WERI-Rb-1 (cell line): ENCODE data around the gene PLXNA1.
A peak's percentile ranks its signal among the peaks of the same experiment; 100 is the strongest.

Experiments used
- DNase-seq: peaks from one replicate; pipeline ENCODE4 v3.0.0-alpha.2; 2020
- H3K27ac ChIP-seq: fragments of 250-450 bp; sonication (Bioruptor Pico); 2 replicates; pipeline ENCODE4 v1.5.1; 2020; ENCODE audit warnings: mild to moderate bottlenecking, moderate library complexity
- H3K27me3 ChIP-seq: fragments of 250-450 bp; sonication (Bioruptor Pico); 2 replicates; pipeline ENCODE4 v1.5.1; 2021; ENCODE audit warnings: mild to moderate bottlenecking, low read depth, moderate library complexity; ENCODE audit not compliant: insufficient read depth, severe bottlenecking
- H3K36me3 ChIP-seq: fragments of 250-450 bp; sonication (Bioruptor Pico); 2 replicates; pipeline ENCODE4 v1.5.1; 2020; ENCODE audit warnings: mild to moderate bottlenecking, moderate library complexity
- H3K4me3 ChIP-seq: 2 replicates; pipeline ENCODE4 v1.5.1; 2011; ENCODE audit warnings: low read depth, mild to moderate bottlenecking, control low read depth, low read length
- H3K9me3 ChIP-seq: fragments of 250-450 bp; sonication (Bioruptor Pico); 2 replicates; pipeline ENCODE4 v1.5.1; 2021; ENCODE audit warnings: mild to moderate bottlenecking, moderate library complexity; ENCODE audit not compliant: severe bottlenecking
- TF ChIP-seq, protein P1 (sequence below): IDR thresholded peaks from 2 replicates; pipeline ENCODE4 v1.5.1; 2011; ENCODE audit warnings: low read depth, mild to moderate bottlenecking, control low read depth, inconsistent platforms, low read length

PLXNA1 gene

GRCh38 chr3:126948980-126949535 lies 33.9 kb upstream of the PLXNA1 start:
- H3K4me3 ChIP-seq, result no peak overlapping the region
- DNase-seq, result no peak
- no peaks in the 10 kb centered on the region; the same call in 1 of the 2 replicates for H3K36me3 ChIP-seq
- H3K27me3 ChIP-seq, result no peaks in the 10 kb centered on the region
- no peak overlapping the region for H3K27ac ChIP-seq
- TF ChIP-seq, protein P1, sequence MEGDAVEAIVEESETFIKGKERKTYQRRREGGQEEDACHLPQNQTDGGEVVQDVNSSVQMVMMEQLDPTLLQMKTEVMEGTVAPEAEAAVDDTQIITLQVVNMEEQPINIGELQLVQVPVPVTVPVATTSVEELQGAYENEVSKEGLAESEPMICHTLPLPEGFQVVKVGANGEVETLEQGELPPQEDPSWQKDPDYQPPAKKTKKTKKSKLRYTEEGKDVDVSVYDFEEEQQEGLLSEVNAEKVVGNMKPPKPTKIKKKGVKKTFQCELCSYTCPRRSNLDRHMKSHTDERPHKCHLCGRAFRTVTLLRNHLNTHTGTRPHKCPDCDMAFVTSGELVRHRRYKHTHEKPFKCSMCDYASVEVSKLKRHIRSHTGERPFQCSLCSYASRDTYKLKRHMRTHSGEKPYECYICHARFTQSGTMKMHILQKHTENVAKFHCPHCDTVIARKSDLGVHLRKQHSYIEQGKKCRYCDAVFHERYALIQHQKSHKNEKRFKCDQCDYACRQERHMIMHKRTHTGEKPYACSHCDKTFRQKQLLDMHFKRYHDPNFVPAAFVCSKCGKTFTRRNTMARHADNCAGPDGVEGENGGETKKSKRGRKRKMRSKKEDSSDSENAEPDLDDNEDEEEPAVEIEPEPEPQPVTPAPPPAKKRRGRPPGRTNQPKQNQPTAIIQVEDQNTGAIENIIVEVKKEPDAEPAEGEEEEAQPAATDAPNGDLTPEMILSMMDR, result no peak
- no peaks in the 10 kb centered on the region for H3K9me3 ChIP-seq

GRCh38 chr3:126951561-126951960 lies 31.4 kb upstream of the PLXNA1 start:
- TF ChIP-seq, protein P1, result no peak
- H3K27me3 ChIP-seq, result no peaks in the 10 kb centered on the region
- H3K9me3 ChIP-seq, result no peaks in the 10 kb centered on the region
- no peak overlapping the region for H3K27ac ChIP-seq
- DNase-seq, result no peak
- no peaks in the 10 kb centered on the region; the same call in 1 of the 2 replicates for H3K36me3 ChIP-seq
- H3K4me3 ChIP-seq, result no peak overlapping the region

GRCh38 chr3:126952261-126952982 lies 30.5 kb upstream of the PLXNA1 start:
- TF ChIP-seq, protein P1, result no peak
- Histone ChIP-seq H3K9me3 (no peaks in the 10 kb centered on the region), H3K4me3 (no peak overlapping the region), H3K36me3 (no peaks in the 10 kb centered on the region; the same call in 1 of the 2 replicates), H3K27me3 (no peaks in the 10 kb centered on the region), H3K27ac (no peak overlapping the region)
- DNase-seq, result no peak

- no peaks in the 10 kb centered on the region for H3K27me3 ChIP-seq
- H3K27ac ChIP-seq, result no peak overlapping the region
These were observed 29.8 kb upstream of the PLXNA1 start for GRCh38 chr3:126952983-126953660.

GRCh38 chr3:126954141-126954842 lies 28.6 kb upstream of the PLXNA1 start:
- Histone ChIP-seq H3K27me3 (no peaks in the 10 kb centered on the region), H3K27ac (no peak overlapping the region), H3K36me3 (no peaks in the 10 kb centered on the region), H3K9me3 (no peaks in the 10 kb centered on the region), H3K4me3 (no peak overlapping the region)
- DNase-seq, result peak; percentile 50
- TF ChIP-seq, protein P1, result no peak

More at GRCh38 chr3:126952983-126953660, 29.8 kb upstream of the PLXNA1 start:
- Histone ChIP-seq H3K36me3 (no peaks in the 10 kb centered on the region; the same call in 1 of the 2 replicates), H3K9me3 (no peaks in the 10 kb centered on the region), H3K4me3 (no peak overlapping the region)
- TF ChIP-seq, protein P1, result no peak
- DNase-seq, result no peak
